Measurements from ENCODE around the gene GARIN5B.

GARIN5B gene

GRCh38 chr19:55322204-55322885, 40.7 kb downstream of the GARIN5B start:
- DNase-seq (ENCODE audit: low spot score) = no peak

GRCh38 chr19:55321466-55322137, 41.5 kb downstream of the GARIN5B start:
- no peak for DNase-seq (ENCODE audit: low spot score)

- no peak for DNase-seq (ENCODE audit: low spot score)
Observed at GRCh38 chr19:55320844-55321419, 42.1 kb downstream of the GARIN5B start.

GRCh38 chr19:55319785-55320184, 43.3 kb downstream of the GARIN5B start:
- DNase-seq (ENCODE audit: low spot score) = peak; percentile 27

- no peak for DNase-seq (ENCODE audit: low spot score)
Observed at GRCh38 chr19:55316646-55317045, 46.4 kb downstream of the GARIN5B start.

GRCh38 chr19:55315956-55316525, 47.0 kb downstream of the GARIN5B start:
- DNase-seq (ENCODE audit: low spot score) = no peak

GRCh38 chr19:55314396-55314795, 48.7 kb downstream of the GARIN5B start:
- no peak for DNase-seq (ENCODE audit: low spot score)

GRCh38 chr19:55312621-55313512, 50.2 kb downstream of the GARIN5B start:
- no peak for DNase-seq (ENCODE audit: low spot score)

GRCh38 chr19:55311797-55312196, 51.3 kb downstream of the GARIN5B start:
- DNase-seq (ENCODE audit: low spot score) = no peak

GRCh38 chr19:55311397-55311796, 51.7 kb downstream of the GARIN5B start:
- no peak for DNase-seq (ENCODE audit: low spot score)

GRCh38 chr19:55310498-55310897, 52.6 kb downstream of the GARIN5B start:
- no peak for DNase-seq (ENCODE audit: low spot score)

GRCh38 chr19:55309448-55309847, 53.6 kb downstream of the GARIN5B start:
- DNase-seq (ENCODE audit: low spot score) = no peak

GRCh38 chr19:55308281-55308680, 54.8 kb downstream of the GARIN5B start:
- DNase-seq (ENCODE audit: low spot score) = no peak

- DNase-seq (ENCODE audit: low spot score) = no peak
Observed at GRCh38 chr19:55306712-55307111, 56.3 kb downstream of the GARIN5B start.

GRCh38 chr19:55305983-55306562, 57.0 kb downstream of the GARIN5B start:
- no peak for DNase-seq (ENCODE audit: low spot score)

- no peak for DNase-seq (ENCODE audit: low spot score)
Observed at GRCh38 chr19:55305491-55305890, 57.6 kb downstream of the GARIN5B start.

- DNase-seq (ENCODE audit: low spot score) = no peak
Observed at GRCh38 chr19:55304980-55305379, 58.1 kb downstream of the GARIN5B start.

Data from putamen (tissue), 1 donor.